Activated T-helper 17 cell treated with anti-CD3 and anti-CD28 coated beads, Interleukin-2, amount 50 U/mL, for 72 hours (primary cell): ENCODE data around the gene FOXN3. TPM values are rescaled to one million over a fixed set of nuclear protein-coding genes. Genes with fewer than 3 reads are reported as not detected.
A peak's percentile ranks its signal among the peaks of the same experiment; 100 is the strongest.

Source experiments
- ATAC-seq: fragments of 150-1000 bp; cut with Tn5 transposase; replicated peaks from 2 replicates; pipeline ENCODE4 v1.10.0; 2021; ENCODE audit warnings: mild to moderate bottlenecking, moderate library complexity
- H3K27ac Mint-ChIP-seq: one replicate; pipeline ENCODE4 v1.8.0; 2022; ENCODE audit warnings: mixed read lengths
- H3K27me3 Mint-ChIP-seq: one replicate; pipeline ENCODE4 v1.8.0; 2022; ENCODE audit warnings: mixed read lengths
- H3K36me3 Mint-ChIP-seq: one replicate; pipeline ENCODE4 v1.8.0; 2022; ENCODE audit warnings: low read depth, mild to moderate bottlenecking, mixed read lengths
- H3K4me1 Mint-ChIP-seq: one replicate; pipeline ENCODE4 v1.8.0; 2022; ENCODE audit warnings: mixed read lengths
- H3K4me3 Mint-ChIP-seq: one replicate; pipeline ENCODE4 v1.8.0; 2022; ENCODE audit warnings: mild to moderate bottlenecking, mixed read lengths
- H3K9me3 Mint-ChIP-seq: one replicate; pipeline ENCODE4 v1.8.0; 2022; ENCODE audit warnings: mixed read lengths
- total RNA-seq, 2 donors: library from RNA; stranded (reverse); gene quantifications; one replicate each; pipeline ENCODE4 v1.2.3, GENCODE V29; 2022

FOXN3 gene
- total RNA-seq, 2 donors from 2014 or later: 56.9 to 82.3 TPM

DNA sequence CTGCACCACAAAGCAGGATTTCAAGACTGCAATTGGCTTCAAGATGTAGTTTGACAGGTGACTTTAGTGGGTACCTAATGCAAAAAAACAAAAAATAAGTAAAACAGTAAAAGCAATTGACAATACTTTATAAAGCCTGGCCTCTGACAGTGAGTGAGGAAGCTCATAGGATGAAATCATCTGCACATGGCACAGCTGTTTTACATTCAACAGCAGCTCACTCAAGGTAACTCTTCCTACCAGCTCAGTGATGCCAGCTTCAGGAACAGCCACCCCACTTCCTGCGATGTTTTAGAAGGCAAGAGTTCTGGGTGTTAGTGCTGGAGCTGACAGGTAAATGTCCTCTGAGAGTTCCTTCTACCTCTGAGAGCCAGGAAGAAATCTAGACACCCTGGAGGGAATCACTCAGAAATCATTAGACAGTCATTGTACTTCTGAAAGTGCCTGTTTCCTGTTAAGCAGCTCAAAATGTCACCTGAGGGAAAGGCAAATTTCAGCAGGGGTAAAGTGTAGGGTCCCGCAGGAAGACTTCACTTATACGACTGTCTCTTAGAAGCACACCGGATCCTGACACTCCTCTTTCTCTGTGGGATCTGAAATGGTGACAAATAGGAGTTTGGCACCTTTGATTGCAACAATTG lies 99.9 kb downstream of the FOXN3 start:
- peaks cover 35% of the 10 kb centered on the region for H3K36me3 Mint-ChIP-seq
- no peak overlapping the region for H3K27ac Mint-ChIP-seq
- H3K9me3 Mint-ChIP-seq: peaks cover 5% of the 10 kb centered on the region
- H3K27me3 Mint-ChIP-seq: no peaks in the 10 kb centered on the region
- peaks cover 8% of the 10 kb centered on the region for H3K4me1 Mint-ChIP-seq
- no peak for ATAC-seq
- no peak overlapping the region for H3K4me3 Mint-ChIP-seq

DNA sequence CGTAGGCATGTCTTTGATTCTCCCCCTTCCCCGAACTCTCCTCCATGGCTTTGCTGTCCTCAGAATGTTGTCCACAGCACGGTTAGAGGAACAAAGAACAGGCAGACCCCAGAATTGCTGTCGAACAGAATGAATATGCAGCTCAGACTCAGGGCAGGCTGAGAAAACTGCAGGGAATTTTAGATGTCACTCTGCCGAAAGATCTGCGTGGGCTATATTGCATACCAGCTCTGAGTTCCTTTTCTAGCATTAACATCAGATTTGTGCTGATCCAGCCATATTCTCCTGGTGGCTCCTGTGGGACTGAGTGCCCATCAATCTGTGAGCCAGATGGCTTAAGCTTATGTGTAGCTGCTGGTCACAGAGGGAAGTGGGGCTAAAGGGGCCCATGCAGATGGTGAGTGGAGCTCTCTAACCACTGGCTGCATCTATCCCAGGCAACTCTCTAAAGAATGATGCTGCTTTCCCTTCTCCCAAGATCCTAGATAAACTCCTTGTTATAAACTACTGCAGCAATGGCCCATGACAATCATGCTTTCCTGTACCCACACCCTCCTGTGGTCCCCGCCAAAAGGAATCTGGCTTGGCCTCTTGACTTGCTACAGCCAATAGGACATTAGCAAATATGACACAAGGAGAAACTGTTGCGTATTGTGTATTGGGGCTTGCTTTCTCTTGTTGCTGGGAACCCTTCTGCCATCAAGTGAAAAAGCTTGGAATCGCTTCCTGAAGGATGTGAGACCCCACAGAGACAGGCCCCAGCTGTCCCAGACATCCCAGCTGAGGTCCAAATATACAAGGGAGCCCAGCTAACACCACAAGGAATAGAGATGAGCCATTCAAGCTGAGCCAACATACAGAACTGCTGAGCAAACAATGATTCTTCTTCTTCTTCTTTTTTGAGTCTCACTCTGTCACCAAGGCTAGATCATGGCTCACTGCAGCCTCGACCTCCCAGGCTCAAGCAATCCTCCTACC lies 101.3 kb downstream of the FOXN3 start:
- ATAC-seq: no peak
- H3K4me3 Mint-ChIP-seq: no peak overlapping the region
- no peak overlapping the region for H3K27ac Mint-ChIP-seq
- H3K9me3 Mint-ChIP-seq: peaks cover 5% of the 10 kb centered on the region
- no peaks in the 10 kb centered on the region for H3K27me3 Mint-ChIP-seq
- H3K4me1 Mint-ChIP-seq: peaks cover 7% of the 10 kb centered on the region
- H3K36me3 Mint-ChIP-seq: peaks cover 32% of the 10 kb centered on the region

DNA sequence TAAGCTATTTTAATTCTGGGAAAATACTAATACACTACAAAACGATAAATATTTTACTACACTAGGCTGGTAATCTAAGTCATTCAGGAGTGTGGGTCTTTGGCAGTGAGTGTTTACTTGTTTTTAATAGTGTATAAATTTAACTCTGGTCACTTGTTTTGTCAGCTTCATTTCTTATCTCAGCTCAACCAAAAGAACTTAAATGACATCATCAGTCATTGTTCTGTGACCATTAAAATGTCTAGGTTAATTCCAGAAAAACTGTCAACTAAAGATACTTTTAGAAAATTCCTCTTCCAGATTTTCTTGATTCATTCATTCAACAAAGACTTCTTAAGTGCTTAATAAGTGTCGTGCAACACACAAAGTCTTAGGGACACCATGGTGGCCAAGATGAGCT lies 102.8 kb downstream of the FOXN3 start:
- Mint-ChIP-seq H3K27me3 (no peaks in the 10 kb centered on the region), H3K4me1 (peaks cover 7% of the 10 kb centered on the region), H3K4me3 (no peak overlapping the region), H3K36me3 (peaks cover 19% of the 10 kb centered on the region), H3K27ac (no peak overlapping the region), H3K9me3 (no peaks in the 10 kb centered on the region)
- ATAC-seq: no peak

DNA sequence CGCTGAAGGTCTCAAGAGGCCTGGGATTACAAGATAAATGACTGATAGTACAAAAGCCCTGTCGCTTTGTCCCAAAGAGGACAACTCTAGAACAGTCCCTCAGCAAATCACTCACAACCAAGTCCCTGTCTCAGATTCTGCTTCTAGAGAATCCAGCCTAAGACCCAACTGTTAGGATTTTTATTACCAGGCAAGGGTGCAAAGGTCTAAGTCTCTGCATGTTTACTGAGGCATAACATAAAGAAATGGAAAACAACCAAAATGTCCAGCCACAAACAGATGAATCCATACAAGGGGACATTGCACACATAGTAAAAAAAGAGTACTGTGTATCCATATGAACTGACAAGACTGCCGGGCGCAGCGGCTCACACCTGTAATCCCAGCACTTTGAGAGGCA lies 104.1 kb downstream of the FOXN3 start:
- H3K27ac Mint-ChIP-seq: no peak overlapping the region
- no peak overlapping the region for H3K4me3 Mint-ChIP-seq
- no peaks in the 10 kb centered on the region for H3K27me3 Mint-ChIP-seq
- peaks cover 3% of the 10 kb centered on the region for H3K4me1 Mint-ChIP-seq
- H3K36me3 Mint-ChIP-seq: peaks cover 13% of the 10 kb centered on the region
- no peaks in the 10 kb centered on the region for H3K9me3 Mint-ChIP-seq
- ATAC-seq: no peak

DNA sequence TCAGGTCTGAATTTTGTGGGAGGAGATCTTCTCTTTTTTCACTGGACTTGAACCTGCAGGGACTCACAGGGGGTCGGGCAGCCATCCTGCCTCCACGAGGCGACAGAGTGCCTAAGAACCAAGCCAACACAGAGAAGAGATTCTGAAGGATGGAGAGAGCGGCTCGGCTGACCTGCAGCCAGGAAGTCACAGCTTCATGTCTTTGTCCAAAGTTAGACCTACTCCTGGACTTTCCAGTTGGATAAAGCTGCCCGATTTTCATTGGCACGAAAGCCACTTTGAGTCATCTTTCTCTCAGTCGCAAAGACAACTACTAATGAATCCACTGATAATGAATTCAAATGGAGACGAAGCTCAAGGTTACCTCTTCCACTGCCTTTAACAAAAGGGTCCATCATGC lies 106.8 kb downstream of the FOXN3 start:
- Mint-ChIP-seq H3K27me3 (no peaks in the 10 kb centered on the region), H3K4me1 (peaks cover 8% of the 10 kb centered on the region), H3K4me3 (no peak overlapping the region), H3K27ac (no peak overlapping the region), H3K36me3 (peaks cover 8% of the 10 kb centered on the region), H3K9me3 (no peaks in the 10 kb centered on the region)
- no peak for ATAC-seq

DNA sequence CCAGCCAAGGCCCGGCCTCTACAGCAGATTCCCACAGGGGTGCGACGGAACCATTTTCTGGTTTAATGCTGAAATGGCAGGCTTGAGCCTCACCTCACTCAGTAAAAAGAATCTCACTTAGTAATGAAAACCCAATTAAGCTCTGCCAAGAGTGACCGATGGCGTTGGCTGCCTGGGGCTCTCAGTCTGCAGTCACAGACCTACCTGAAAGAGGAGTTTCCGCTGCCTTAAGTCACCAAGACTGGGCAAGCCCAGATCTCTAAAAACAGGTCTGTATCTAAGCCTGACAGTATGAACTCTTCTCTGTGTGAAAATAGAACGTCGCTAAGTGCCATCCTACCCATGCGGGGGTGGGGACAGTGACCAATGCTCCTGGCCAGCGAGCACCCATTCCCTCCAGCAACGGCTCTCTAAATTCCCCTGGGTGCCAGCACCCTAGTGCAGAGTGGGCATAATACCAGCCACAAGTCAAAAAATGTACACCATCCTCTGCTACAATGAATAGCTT lies 107.3 kb downstream of the FOXN3 start:
- no peak for ATAC-seq
- Mint-ChIP-seq H3K4me1 (peaks cover 8% of the 10 kb centered on the region), H3K27me3 (no peaks in the 10 kb centered on the region), H3K4me3 (no peak overlapping the region), H3K36me3 (peaks cover 8% of the 10 kb centered on the region), H3K27ac (peak overlapping the region; percentile 8), H3K9me3 (no peaks in the 10 kb centered on the region)

DNA sequence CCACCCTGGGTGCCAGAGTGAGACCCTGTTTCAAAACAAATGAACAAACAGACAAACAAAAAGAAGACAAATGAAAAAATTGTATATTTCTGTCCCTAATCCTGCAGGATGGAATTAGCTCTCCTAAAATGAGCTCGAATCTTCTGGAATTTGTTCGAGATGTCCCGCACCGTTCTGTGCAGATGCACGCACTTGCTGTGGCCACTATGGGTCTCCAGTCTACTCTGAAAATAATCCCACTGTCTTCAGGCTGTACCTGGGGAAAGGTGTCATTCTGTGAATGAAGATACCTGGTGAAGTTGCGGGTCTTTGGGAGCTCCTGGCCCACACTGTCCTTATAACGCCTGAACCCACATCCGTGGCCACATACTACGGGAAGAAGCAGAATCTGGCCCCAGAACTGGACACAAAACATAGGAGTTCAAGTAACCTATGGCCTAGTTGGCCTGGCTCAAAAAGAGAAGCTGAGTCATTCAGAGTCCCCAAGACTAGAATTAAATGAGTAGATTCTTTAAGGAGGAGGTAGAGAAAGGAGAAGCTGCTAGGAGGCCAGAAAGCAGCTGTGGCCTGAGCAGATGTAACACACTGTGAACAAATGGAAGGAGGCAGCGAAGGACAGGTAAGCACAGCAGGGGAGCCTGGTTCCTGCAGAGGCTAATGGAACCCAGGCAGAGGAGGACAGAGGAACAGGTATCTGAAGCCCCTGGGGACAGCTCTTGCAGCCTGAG lies 108.6 kb downstream of the FOXN3 start:
- Mint-ChIP-seq H3K27ac (no peak overlapping the region), H3K9me3 (no peaks in the 10 kb centered on the region), H3K4me1 (peaks cover 12% of the 10 kb centered on the region)

DNA sequence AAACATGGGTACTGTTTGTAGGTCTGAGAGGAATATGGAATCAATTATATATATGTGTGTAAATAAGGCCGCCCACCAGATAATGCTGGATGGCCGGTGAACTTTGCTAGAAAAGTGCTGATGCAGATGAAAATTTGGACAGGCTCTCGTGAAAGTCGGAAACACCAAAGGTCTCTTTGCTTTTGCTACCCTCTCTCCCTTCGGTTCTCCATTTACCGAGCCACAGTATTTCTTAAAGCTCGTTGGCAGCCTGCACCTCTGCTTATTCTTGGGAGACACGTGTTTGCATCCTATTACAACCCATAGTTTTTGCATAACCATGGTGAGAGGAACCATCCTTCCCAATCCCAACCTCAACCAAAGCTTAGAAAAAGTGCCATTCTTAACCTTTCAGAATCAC lies 109.6 kb downstream of the FOXN3 start:
- Mint-ChIP-seq H3K4me1 (peaks cover 21% of the 10 kb centered on the region), H3K36me3 (peaks cover 25% of the 10 kb centered on the region), H3K9me3 (no peaks in the 10 kb centered on the region), H3K4me3 (no peak overlapping the region), H3K27ac (no peak overlapping the region), H3K27me3 (no peaks in the 10 kb centered on the region)
- no peak for ATAC-seq

More for the DNA sequence above, 108.6 kb downstream of the FOXN3 start:
- ATAC-seq: peak; percentile 31
- no peaks in the 10 kb centered on the region for H3K27me3 Mint-ChIP-seq
- peaks cover 15% of the 10 kb centered on the region for H3K36me3 Mint-ChIP-seq
- H3K4me3 Mint-ChIP-seq: no peak overlapping the region

DNA sequence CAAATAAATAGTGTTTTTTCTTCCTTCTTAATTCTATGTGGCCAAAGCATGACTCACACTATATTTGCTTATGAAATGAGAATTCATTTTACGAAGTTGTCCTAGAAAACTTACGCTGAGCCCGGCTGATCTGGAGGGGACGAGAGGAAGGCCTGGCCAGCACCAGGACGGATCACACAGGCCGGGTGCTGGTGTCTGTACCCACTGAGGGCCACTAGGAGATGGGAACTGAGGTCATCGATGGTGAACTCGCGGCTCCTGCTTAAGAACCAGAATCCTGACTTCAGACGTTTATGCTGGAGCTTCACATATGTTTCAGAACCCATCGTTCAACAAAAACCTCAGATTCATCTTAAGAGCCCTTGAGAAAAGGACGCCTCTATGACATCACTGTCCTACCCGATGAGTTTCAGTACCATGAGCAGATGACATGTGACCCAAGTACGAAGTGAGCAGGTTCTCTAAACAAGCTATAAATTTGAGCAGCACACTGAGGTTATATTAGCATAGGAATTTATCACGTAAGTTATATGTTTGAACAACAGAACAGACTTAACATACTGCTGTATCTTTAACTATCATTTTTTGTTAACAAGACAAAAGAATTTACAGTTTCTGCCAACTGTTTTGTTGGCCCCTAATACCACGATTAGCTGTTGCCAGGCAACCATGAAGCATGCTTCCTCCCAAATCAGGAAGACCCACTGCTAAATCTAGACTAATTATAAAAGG lies 111.9 kb downstream of the FOXN3 start:
- peak; percentile 61 for ATAC-seq

DNA sequence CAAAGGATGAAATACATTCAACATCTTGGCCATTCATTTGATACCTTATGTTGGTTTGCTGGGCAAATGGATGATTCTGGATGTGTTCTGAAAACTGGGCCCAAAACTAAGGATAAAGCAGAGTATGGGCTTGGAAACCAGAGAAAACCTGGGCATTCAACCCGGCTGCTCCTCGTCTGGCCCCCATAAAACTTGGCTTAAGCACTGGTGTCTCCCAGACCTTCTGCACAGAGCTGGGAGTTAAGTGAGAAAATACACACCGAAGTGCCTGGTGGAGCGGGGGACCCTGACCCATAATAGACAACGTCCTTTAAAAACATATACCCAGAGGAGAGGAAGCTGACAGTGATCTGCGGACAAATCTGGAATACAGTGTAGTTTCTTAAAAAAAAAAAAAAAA lies 112.5 kb downstream of the FOXN3 start:
- Mint-ChIP-seq H3K9me3 (no peaks in the 10 kb centered on the region), H3K36me3 (peaks cover 36% of the 10 kb centered on the region), H3K27me3 (no peaks in the 10 kb centered on the region), H3K4me1 (peaks cover 30% of the 10 kb centered on the region), H3K27ac (peak overlapping the region; percentile 35), H3K4me3 (no peak overlapping the region)
- no peak for ATAC-seq

More for the DNA sequence above, 111.9 kb downstream of the FOXN3 start:
- Mint-ChIP-seq H3K9me3 (no peaks in the 10 kb centered on the region), H3K27me3 (no peaks in the 10 kb centered on the region), H3K27ac (no peak overlapping the region), H3K4me3 (no peak overlapping the region), H3K36me3 (peaks cover 31% of the 10 kb centered on the region), H3K4me1 (peaks cover 26% of the 10 kb centered on the region)

DNA sequence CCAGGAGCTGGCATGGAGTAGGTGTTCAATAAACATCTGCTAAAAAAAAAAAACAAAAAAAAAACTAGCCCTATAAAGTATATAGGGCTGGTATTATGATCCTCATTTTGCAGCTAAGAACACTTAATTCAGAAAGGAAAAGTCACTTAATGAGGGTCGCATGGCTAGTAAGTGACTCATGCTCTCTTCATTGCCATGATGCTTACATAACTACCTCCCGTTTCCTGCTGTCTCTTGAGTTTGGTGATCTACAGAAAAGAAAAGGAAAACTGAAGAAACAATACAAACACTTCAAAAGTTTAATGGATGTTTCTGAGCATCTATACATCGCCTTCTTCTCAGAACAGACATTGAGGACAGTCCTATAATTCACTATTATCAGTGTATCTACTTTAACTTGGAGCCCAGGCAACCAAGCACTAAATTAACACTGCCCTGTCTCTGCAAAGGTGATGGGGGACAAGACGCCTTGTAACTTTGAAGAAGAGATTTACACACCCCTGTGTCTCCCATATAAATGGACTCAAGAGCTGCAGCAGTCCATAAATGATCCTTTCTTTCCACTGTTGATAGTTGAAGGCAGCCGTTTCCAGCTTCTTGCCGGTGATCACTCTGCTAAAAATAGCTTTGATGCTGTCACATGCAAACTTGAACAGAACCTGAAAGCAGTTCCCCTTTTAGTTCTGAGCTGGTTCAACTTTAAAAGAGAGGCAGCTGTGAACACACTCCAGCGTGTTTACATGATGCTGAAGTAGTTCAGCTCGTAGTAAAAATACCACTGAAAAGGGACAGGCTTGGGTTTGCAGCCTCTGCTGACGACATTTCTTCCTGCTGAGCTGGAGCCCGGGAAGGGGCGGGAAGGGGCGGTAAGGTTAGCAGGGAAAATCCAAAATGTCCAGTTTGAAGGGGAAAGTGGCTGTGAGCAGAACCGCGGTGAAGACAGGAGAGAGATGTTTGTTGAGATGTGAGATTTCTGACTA lies 113.3 kb downstream of the FOXN3 start:
- H3K27me3 Mint-ChIP-seq: no peaks in the 10 kb centered on the region
- H3K36me3 Mint-ChIP-seq: peaks cover 36% of the 10 kb centered on the region
- peaks cover 38% of the 10 kb centered on the region for H3K4me1 Mint-ChIP-seq
- peak overlapping the region; percentile 35 for H3K27ac Mint-ChIP-seq
- peak overlapping the region; percentile 8 for H3K4me3 Mint-ChIP-seq
- no peaks in the 10 kb centered on the region for H3K9me3 Mint-ChIP-seq
- peak; percentile 21 for ATAC-seq

DNA sequence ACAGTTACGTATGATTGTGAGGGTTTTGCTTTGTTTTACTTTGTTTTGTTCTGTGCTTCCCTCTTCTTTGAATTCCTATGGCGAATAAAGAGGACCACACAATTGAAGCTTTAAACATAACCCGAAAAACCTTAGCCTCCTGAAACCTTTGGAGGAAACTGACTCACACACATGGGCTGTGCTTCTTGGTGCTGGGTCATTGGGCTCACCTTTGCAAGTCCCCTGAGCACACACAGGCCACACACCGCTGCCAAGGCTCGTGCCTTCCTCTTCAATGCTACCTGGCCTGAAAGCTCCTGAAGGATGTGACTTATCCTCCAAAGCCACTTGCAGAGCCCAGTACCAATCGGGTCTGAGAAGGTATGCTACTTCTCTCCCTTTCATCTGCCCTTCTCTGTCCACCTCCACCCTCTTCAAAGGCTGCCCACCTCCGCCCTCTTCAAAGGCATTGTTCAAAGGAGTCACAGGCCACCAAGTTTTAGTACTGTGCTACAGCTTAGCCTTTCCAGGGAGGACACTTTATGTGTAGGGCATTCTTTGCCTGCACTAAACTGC lies 114.6 kb downstream of the FOXN3 start:
- peaks cover 36% of the 10 kb centered on the region for H3K36me3 Mint-ChIP-seq
- peak overlapping the region; percentile 35 for H3K27ac Mint-ChIP-seq
- peaks cover 42% of the 10 kb centered on the region for H3K4me1 Mint-ChIP-seq

DNA sequence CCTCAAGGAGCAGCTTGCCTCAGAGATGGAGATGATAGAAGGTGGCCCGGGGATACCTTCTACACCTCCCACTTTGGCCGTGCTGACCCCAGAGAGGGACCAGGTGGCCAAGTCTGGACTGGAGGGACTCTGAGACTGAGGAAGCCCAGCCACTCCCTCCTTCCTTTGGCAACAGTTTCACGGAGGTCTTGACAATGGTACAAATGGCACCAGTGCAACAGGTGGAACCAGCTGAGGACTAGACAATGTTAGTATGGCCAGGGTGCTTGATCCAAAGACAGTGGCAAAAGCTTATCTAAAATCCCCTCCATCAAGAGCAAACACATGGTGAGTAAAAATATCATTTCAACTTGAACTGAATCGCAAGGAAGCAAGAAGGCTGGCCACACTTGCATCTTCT lies 117.4 kb downstream of the FOXN3 start:
- H3K27ac Mint-ChIP-seq: no peak overlapping the region
- H3K9me3 Mint-ChIP-seq: no peaks in the 10 kb centered on the region
- H3K4me3 Mint-ChIP-seq: no peak overlapping the region
- H3K4me1 Mint-ChIP-seq: peaks cover 46% of the 10 kb centered on the region
- H3K27me3 Mint-ChIP-seq: no peaks in the 10 kb centered on the region
- H3K36me3 Mint-ChIP-seq: peaks cover 30% of the 10 kb centered on the region
- no peak for ATAC-seq

More for the DNA sequence above, 114.6 kb downstream of the FOXN3 start:
- peak; percentile 35 for ATAC-seq
- no peak overlapping the region for H3K4me3 Mint-ChIP-seq
- H3K27me3 Mint-ChIP-seq: no peaks in the 10 kb centered on the region
- no peaks in the 10 kb centered on the region for H3K9me3 Mint-ChIP-seq
